HK-2 (cell line): Measurements from ENCODE around the gene IAH1.

ENCODE experiments used
- DNase-seq: peaks from one replicate; pipeline ENCODE4 v3.0.0-alpha.2; 2018; ENCODE audit not compliant: unreplicated experiment

The IAH1 gene

DNA sequence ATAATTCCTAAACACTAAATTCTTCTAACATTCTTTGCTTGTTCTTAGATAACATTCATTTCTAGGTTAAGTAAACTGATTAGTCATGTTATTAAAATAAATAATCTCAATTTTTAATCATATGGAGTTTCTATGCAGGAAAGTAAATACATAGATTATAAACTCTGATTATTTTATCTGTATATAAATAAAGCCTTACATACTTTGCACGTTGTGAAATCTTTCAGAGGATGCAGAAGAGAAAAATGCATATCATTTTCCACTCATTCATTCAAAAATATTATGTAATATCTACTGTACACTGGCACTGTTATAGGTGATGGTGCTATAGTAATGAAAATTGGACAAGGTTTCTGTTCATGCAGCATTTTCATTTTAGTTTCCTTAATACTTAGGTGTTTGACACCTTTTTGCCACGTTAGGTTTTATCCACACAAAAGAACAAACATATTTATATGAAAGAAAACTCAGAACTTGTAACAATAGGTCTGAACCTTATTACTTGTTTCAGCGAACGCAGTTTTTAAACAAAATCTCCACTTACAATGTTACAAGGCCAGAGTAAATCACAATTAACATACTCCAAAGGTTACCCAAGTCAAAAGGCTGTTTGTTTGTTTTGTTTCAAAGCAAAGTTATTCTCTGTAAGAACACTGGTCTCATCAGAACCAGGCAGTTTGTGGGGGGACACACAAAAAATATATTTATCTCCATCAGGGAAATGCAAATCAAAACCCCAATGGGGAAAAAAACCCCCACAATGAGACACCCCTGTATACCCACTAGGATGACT is 53.8 kb downstream of the IAH1 start:
- DNase-seq, result no peak

DNA sequence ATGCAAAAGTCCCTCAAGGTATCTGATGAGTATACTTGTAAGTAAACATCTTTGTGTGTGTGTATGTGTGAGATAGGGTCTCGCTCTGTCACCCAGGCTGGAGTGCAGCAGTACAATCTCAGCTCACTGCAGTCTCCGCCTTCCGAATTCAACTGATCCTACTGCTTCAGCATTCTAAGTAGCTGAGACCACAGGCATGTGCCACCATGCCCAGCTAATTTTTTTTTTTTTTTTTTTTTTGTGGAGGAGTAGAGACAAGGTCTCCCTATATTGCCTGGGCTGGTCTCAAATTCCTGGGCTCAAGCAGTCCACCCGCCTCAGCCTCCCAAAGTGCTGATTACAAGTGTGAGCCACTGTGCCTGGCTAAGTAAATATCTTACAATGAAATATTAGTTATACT is 58.1 kb downstream of the IAH1 start:
- no peak for DNase-seq

DNA sequence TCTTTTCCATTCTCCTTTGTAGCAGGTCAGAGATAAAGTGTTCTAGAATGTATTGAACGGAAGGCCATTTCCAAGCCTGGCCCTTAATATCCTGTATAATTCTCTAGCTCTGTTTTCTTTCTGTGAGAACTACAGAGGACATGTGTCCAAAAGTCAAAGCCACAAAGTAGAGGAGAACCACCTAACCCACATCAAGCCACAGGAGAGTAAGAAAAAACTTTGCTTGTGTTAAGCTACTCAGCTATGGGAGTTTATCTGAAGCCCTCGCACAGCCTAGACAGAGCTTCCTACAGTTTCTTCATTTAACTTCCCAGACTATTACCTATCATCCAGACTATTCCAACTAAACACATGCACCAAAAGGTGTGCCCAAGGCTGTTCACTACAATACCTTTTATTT is 59.3 kb downstream of the IAH1 start:
- DNase-seq, result no peak

DNA sequence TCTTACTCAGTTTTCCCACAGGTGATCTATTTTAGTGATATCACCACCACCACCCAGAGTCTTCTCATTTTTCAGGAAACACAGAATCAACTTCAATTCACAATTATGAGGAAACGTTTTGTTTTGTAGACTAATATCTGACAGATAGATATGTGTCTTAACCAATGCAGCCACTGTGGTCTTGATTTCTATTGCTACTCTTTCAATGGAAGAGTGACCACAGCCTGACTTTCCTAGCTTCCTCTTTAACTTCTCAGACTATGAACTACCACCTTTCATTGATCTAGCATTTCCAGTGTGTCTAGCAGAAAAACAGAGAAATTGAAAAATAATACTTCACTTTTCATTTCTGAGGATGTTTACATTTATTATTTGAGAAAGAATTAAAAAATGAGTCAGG is 60.8 kb downstream of the IAH1 start:
- DNase-seq, result no peak

DNA sequence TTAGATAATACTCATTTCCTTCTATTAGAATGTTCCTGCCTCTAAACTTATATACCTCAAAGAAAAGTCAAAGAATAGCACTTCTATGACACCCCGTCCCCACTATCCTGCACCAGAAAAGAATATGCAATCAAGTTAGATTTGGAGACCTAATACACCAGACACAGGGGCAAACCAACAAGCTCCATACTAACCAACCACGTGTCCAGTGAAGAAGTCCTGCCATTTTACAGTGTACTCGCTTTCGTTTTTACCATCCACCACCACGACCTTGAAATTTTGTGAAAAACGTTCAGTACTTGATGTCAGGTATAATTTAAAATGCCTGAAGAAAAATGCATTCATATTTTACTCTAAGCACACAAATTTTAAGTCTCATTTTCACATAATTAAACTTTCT is 62.2 kb downstream of the IAH1 start:
- DNase-seq, result no peak

DNA sequence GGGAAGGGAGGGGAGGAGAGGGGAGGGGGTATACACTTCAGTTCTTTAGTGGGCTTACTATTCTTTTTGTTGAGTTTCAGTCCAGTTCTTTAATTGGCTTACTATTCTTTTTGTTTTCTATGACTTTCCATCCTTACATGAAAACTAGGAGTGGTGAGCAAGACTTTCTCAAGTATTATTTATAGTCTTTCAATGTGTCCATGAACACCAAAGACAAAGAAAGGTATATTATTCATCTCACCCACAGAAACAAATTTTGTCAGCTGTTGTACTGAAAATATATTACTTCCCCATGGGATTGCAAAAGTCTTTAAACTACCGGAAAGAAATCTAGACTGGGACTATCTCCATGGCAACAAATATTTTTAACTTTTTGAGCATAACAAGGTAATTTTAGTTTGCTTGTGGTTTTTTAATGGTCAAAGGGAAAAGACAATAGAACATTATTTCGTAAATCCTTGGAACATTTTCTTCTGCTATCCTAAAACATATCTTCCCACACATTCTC is 63.7 kb downstream of the IAH1 start:
- no peak for DNase-seq
